HG03442 (cell line): ENCODE results near the gene KIF26B.

Source experiments
- ATAC-seq: cut with Tn5 transposase; IDR thresholded peaks from one replicate; pipeline ENCODE4 v1.9.1; 2021; ENCODE audit warnings: mild to moderate bottlenecking, moderate library complexity; ENCODE audit not compliant: unreplicated experiment

The KIF26B gene

DNA sequence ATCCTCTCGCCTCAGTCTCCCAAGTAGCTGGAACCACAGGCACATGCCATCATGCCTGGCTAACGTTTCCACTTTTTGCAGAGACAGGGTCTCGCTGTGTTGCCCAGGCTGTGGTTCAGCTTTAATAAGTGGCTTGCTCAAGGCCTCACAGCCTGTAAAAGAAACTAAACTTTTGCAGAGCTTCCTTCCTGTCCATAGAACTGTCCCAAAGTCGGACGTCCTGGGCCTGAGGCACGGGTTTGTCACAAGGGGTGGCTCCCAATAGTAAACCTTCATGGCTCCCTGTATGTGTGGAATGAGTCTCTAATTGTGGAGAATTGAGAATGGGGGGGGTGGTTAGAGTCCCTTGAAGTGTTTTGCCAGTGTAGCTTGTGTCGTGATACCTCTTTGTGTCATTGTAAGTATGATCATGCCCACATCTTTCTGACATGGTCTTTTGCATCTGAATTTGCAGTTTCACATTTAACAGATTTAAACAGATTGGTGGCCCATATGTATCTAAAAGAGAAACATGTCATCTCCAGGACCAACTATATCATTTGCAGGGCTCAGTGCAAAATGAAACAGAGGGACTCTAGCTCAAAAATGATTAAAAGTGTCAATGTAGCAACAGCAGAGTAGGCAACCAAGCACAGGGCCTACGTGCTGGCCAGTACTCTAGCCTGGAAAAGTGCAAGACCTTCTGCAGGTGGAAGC, 332.1 kb downstream of the KIF26B start:
- no peak for ATAC-seq

DNA sequence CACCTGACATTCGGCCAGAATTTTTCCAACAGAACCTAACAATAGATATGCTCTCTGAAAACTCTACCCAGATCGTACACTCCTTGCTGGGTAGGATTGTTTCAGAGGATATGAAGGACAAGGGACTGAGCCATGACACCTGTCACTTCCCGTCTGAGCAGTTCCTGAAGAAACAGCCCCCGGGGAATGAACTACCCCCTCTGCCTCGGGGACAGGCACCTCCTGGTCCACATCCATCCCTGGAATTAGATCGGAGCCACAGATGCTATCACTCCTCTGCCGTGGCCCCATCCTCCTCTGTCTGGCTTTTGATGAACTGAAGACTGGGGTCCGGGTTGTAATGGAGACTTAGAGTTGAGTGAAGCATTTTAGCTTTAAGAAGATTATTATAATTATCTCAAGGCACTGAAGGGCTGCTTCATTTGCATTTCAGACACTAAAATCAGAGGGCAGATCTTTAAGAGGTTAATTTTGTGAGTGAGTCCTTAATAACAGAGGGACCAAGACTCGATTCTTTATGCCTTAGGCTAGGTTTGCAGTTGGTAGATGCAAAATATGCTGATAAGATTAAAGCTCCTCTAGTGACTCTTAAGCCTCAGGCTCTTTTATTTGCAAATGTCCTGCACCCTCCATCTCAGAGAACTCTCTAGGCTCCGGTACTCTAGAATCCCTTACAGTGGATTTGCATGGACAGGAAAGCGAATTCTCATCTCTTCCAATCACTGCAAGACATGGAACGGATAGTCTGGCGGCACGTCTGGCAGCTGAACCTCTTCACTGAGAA, 333.8 kb downstream of the KIF26B start:
- no peak for ATAC-seq

DNA sequence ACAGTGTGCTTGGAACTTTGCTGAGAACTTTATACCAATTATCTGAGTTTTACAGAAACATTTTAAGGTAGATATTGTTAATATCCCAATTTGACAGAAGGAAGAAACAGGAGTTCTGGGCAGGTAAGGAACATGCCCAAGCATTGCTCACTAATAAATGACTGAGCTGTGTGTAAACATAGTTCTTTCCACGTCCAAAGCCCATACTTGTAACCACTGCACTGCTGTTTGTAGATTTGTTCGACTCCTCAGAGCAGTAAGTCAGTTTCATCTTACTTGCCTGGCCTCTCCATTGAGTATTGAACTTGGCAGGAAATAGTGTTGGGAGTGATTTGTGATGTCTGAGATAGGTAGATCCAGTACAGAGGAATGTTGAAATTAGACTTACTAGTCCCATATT, 335.1 kb downstream of the KIF26B start:
- no peak for ATAC-seq

DNA sequence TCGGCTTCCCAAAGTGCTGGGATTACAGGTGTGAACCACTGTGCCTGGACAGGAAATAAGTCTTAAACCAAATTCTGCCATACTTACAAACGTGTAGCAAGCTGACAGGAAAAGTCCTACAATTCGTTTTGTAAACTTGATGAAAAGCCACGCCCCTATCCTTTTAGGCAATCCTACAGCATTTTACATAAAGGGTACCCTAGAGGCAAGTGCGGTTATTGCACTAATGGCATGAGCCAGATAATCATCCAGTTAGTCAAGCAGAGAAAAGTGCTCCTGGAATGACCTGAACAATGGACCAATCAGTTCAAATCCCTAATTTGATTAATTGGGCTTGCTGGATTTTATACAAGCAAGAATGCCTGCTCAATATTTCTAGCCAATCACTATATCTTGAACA, 338.2 kb downstream of the KIF26B start:
- no peak for ATAC-seq

DNA sequence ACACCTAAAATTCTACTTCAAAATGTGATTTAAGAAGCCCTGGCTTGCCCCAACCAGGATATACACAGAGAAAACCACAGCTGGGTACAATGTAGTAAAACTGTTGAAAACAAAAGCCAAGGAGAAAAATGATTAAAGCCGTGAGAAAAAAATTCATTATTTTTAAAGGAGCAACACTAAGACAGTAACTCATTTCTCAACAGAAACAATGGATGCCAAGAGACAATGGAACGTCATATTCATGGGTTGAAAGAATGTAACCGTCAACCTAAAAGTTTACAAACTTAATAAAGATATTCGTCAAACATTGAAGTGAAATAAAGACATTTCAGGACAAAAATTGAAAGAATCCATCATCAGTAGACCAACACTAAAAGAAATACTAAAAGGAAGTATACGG, 340.9 kb downstream of the KIF26B start:
- ATAC-seq: no peak

DNA sequence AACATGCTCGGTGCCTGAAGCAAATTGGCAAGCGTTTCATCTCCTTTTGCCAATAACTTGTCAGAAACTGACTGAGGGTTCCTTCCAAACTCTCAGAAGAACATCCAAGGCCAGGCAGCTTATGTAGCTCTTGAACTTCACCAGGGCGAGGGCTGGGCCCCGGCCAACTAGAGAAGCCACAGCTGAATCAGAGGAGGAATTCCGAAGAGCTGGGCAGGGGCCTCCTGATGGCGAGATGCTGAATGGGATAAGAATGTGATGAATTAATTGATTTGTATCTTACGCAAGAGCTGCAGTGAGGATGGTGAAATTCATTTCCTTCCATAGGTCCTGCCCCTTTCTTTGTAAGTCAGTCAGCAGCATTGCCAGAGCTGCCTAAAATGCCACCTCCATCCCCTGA, 345.8 kb downstream of the KIF26B start:
- no peak for ATAC-seq

DNA sequence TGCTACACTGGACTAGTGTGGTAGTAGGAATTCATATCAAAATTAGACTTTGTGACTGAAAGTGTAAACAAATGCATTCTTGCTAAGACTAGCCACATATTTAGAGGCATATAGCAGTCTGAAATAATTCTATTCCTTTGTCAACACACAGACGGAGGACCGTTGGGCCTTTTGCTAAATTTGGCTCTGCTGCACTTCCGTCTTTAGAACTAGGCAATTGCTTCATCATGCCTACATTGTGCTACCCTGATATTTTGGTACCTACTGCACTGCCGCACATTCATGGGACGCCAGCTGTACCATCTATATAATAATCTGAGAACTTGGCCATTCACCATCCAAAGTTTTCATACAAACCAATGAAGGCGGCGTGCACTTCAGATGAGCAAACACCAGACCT, 346.8 kb downstream of the KIF26B start:
- ATAC-seq: no peak

DNA sequence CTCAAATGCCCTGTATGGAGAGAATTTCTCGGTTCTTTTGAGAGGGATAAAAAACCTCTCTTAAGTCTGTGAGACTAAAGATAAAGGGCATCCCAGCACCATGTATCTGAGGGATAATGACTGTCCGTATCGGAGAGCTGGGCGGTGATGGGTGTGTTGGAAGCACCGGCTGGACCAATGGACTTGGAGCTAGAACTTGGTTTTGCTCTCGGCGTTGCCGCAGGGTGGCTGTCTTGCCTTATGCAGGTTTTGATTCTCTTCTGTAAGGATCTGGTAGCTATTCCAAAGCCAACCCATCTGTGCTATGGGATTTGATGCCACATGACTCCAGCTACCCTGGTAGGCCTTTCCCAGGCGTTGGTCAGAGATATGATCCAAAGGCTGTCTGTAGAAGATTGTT, 348.8 kb downstream of the KIF26B start:
- no peak for ATAC-seq

DNA sequence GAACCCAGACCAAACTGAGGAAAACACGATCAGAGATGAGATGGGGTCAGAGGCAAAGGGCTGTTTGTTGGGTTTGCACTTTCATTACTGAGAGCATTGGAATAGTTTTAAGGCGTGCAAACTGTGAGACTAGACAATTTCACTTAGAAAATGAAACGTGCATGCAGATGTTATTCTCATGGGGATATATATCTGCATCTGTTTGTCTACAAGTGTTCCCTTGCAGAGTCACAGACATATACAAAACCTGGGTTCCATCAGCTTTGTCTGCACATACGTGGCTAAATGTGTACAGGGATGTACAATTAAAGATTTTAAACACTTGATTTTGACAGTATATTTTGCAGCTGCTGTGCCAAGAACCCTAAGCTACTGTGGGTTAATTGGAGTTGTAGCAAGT, 355.4 kb downstream of the KIF26B start:
- ATAC-seq: no peak

DNA sequence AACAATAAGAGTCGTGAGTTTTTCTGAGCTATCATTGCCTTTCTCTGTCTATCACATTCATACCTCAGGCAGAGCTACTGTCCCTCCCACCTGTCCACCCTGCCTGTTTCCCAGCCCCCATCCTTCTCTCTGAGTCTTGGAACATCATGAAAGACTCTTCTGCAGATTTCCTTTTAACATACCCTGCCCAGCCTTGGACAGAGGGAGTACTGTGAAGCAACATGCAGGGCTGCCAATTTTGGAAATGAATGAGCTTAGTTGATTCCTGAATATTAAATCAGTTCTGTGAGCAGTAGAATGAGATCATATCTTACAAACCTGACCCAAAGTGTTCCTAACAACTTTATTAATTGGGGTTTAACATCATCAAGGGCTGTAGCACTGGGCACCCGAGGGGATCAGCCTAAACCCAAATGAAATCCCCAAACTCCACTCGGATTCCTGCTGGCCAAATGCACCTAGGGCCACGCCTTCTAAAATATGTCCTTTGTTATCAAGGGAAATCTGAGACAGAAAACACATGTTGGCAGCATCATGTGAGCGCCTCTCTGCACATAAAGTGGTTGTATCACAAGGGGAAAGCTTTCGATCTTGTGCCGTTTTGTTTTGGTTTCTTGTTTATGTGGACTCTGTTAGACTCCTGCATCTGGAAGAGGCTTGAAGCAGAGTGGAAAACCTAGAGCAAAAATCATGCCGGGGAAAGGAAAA, 357.6 kb downstream of the KIF26B start:
- no peak for ATAC-seq

DNA sequence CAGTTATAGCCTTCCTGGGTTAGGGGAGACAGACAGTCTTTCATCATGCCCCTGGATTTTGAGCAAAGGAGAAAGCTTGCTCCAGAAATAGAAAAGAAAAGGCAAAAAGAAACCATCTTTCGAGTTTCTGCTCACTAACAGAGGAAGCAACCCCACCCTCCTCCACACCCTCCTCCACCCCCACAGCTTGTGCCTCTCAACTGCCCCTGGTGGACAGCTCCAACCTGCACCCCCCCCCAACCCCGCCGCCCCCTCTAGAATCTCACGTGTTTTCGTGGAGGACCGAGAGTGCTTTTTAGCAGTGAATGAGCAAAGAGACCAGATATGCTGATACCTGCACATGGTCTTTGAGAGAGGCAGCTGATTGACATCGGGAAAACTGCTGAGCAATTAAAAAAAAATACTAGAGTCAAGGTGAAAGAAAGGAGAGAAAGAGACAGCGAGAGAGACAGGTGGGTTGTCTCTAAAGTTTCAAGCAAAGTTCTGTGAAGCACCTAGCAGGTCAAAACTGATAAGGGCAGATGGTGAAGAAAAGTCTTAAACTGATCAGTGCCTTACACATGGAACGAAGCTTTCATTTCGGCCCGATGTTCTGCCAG, 358.3 kb downstream of the KIF26B start:
- no peak for ATAC-seq

DNA sequence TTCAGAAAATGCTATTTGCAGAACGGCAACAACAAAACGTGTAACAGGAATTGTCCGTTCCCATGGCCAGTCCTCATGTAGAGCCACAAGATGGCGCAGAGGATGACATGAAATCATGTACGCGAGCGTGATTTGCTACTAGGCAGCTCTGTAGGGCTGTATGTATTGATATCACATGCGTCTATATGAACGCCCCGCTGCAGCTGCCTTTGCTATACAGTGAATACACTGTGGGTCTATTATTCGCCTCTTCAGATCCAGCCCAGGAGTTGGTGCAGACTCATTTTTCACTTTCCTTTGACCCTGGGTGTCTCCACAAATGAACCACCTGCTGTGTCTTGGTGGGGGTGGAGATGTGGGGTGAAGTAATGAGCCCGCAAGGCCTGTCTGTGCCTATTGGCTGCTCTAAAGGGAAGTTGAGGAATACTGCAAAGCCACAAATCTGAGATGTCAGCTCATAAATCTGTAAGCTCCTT, 361.5 kb downstream of the KIF26B start:
- ATAC-seq: no peak

DNA sequence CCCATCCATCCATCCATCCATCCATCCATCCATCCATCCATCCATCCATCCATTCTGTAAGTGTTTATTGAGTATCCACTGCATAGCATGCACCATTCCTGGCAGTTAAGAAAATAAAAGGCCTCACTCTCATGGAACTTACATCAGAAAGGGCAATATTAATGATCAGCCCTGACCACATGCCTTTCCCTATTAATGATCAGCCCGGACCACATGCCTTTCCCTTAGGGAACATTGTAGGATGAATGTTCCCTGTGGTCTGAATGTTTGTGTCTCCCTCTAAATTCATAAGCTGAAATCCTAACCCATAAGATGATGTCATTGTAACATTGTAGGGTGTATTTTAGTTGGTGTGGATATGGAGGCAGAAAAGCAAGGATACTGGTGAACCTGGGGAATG, 365.8 kb downstream of the KIF26B start:
- no peak for ATAC-seq

DNA sequence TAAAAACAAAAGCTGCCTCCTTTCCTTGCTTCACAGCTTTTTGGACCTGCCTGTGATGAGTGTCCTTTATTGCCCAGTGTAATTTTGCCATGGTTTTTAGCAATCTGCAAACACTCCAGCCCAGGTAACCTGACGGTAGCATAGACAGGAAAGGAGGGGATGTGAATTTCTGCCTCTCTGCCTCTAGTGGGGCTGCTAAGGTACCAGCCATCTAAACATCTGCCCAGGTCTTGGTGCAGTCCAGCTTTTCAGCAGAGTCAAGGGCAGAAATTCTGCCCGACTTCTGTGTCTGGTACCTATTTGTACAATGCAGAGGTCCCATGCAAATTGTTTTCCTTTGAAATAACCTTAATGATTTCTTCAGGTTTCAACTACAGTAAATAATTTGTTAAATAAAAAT, 371.4 kb downstream of the KIF26B start:
- no peak for ATAC-seq

DNA sequence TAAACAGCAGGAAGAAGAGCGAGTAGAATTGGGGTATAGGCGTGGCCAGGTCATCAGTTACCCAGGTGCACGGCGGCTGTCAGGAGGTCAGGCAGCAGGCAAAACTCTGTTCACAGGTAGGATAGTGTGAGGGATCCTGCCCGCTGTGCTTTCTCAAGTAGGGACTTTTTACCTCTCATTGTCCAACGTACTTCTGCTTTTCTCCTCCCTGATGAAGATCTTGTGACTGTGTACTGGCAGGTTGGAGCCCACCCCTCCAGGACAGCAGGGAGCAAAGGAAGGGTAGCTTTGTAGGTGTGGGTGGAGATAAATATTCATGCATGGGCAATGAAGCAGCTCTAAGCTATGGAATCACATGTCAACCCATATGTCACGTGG, 373.5 kb downstream of the KIF26B start:
- no peak for ATAC-seq

DNA sequence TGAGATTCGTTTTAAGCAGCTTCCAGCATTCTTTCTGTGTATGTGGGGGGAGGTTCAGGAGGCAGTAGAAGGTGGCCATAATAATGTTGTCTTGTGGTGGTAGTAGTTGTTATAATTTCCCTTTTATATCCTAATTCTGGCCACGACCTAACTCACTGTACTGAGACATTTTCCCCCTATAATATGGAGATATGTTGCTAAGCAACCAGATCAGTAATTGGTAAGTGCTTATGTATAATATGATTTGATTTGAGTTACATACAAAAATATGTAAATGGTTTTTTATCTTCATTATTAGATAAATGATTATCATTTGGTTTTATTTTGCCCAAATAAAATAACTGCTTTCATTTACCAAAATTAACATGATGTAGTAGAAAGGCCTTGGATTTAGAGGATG, 376.2 kb downstream of the KIF26B start:
- no peak for ATAC-seq

DNA sequence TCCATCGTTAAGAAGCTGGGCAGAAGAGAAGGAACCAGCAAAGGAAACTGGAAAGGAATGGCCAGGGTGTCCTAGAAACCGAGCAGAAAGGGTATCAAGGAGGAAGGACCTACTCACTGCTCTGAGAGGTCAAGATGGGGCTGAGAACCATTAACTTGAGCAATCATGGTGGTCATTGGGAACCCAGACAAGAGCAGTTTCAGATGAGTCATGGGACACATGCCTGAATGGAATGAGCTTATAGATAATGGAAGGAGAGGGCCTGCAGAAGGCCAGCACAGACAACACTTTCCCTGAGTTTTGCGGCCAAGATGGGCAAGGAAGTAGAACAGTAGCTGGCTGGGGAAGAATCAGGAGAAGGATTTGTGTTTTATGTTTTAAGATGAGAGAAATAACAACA, 383.2 kb downstream of the KIF26B start:
- ATAC-seq: no peak

DNA sequence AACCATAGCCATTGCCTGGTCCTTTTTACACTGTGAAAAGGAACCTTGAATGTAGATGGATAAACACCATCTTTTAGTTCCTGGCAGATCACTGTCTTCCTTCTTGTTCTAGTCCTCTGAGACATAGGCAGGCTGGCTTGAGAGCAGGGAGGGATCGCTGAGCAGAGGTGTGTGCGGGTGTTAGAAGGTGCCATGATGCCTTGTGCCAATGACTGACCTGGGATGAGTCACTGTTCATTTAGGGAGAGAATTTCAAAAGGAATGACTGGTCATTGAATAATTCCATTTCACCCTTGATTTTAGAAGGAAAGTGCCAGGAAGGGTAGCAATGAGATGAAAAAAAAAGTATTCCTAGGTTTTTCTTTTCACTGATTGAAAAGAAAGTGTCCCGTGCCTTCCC, 383.9 kb downstream of the KIF26B start:
- no peak for ATAC-seq

DNA sequence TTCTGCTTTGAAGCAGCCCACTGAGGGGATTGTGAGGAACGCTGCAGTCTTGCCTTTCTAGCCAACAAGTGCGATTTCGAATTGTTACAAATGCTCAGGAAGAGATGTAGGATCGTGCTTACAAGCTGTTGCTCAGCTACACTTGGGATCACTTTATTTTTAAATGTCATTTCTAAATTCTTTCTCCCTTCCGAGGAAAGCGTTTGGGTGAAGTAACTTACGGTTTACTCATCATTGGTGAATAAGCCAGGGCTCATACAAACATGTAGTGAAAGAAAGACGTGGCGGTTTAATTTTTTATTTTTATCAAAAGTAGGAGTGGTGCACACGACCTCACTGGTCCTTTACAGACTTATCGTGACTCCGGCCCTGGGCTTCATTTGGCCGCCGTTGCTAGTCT, 386.6 kb downstream of the KIF26B start:
- ATAC-seq: no peak

DNA sequence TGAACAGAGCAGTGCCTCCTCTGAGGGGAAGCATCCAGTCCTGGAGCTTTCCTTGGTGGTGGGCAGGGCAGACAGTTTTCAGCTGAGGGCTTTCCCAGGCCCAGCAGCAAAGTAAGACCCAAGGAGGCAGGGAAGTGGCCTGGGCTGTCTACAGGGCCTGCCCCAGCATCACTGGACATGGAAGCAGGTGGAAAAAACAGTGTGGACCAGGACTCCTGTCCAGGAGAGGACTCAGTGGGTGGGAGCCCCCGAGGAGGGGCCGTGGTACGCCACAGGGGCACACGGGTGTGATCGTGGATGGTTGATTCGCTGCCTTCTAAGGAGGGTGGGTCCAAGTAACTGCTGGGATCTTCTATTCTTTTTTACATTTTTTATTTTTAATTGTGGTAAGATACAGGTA, 387.6 kb downstream of the KIF26B start:
- no peak for ATAC-seq

DNA sequence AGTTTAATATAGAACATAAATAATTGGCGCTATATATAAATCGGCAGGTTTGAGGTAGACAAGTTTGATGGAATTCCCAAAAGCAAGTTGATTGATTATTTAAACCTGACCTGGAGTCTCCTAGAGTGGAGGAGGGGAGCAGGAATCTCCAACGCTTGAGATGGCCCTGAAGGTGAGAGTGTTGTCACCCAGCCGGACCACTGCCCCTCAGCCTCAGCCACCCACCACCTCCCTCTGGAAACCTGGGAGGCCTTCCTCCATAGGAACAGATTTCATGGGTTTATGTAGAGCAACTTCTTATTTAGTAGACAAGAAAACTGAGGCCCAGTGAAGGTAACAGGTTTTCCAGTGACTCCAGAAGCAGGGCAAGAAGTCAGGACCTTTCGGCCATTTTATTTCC, 389.5 kb downstream of the KIF26B start:
- ATAC-seq: no peak

DNA sequence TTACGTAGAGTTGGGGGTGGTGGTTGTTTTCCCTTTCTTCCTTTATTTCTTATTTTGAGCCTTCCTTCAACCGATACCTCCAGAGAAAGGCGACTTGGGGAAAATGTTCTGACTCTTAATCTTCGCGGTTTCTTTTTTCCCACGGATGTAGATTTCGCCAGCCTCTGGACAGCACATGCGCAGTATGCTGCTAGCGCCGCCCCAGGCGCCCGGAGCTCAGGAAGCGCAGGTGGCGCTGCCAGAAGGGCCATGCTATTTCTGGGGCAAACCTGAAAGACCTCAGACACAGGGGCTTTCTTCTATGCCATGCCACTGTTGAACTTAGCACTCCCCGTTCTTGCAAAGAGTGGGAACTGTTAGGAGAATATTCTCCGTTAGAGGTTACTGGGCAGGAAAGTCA, 392.1 kb downstream of the KIF26B start:
- no peak for ATAC-seq
